GM12892 (cell line): ENCODE results near the gene AOX1.
"Not testable (repeated sequence)": the region's sequence is repeated elsewhere in the genome, so short reads cannot be mapped to it uniquely, and the experiment has no call there.

Source experiments
- DNase-seq: peaks from one replicate; pipeline ENCODE4 v3.0.0; 2011; ENCODE audit not compliant: insufficient read length
- FAIRE-seq: peaks from 2 replicates; lab custom pipeline; 2011; peaks lifted over from hg19 to GRCh38; lab: Jason Lieb, UNC
- POLR2A ChIP-seq: IDR thresholded peaks from 2 replicates; pipeline ENCODE4 v1.6.1; 2011; ENCODE audit warnings: low read depth, low read length, control low read depth
- POLR2AphosphoS5 ChIP-seq: IDR thresholded peaks from 2 replicates; pipeline ENCODE4 v1.6.1; 2011; ENCODE audit warnings: low read depth, low read length, control low read depth
- TAF1 ChIP-seq: IDR thresholded peaks from 2 replicates; pipeline ENCODE4 v1.6.1; 2011; ENCODE audit warnings: low read depth, mild to moderate bottlenecking, control low read depth, low read length, borderline replicate concordance

AOX1 gene

DNA sequence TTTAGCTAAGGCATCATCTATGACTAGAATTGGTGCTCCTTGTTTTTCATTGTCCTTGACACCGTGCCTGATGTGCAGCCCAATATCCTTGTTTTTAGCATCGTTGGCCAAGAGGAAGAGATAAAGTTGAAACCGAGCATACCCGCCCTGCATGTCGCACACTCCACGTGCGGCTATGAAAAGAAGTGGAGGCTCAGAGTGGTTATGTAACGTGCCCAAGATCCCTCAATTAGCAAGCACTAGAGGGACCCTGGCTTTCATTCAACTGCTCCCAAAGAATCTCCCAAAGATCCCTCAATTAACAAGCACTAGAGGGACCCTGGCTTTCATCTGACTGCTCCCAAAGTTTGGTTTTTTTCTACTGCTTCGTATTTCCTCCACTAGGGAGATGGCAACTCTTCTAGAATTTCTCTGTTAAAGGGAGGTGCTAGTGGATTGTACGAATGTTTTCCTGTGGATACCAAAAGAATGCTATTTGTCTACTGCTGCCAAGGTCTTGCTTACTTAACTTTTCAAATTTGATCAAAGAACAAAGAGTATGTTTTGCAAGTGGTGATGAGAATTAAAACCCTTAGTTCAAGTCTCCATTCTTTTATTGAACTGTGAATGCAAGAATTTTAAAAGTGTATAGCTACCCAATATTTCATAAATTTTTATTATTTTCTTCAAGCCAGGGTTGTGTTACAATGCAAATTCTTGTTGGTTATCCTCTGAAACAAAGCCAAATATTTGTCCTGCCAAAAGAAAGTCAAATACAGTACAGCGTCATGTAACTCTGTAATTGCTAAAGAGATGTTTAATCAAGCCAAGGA is 92.1 kb downstream of the AOX1 start:
- no peak for DNase-seq

DNA sequence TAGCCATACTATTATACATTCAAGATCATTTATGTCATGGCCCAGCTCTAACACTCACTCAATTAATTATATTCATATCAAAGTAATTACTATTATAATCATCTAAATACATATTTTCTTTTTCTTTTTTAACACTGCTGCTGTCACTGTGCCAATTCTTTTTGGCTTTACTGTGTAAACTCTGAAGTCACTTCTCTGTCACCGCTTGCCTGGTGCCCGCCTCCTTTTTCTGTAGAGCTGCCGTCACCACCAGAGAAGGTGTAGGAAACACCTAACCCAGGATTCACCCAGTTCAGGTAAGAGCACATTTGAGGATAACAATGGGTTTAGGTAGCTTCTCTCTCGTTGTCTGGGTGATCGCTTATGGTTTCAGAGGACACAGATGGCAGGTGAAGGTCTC is 93.3 kb downstream of the AOX1 start:
- FAIRE-seq = no peak
- no peak for DNase-seq
- TF ChIP-seq TAF1 = no peak
- TF ChIP-seq POLR2A = no peak
- TF ChIP-seq POLR2AphosphoS5 = no peak

More for the DNA sequence above, 92.1 kb downstream of the AOX1 start:
- no peak for FAIRE-seq
- TF ChIP-seq TAF1 = no peak
- no peak for TF ChIP-seq POLR2AphosphoS5
- no peak for TF ChIP-seq POLR2A

DNA sequence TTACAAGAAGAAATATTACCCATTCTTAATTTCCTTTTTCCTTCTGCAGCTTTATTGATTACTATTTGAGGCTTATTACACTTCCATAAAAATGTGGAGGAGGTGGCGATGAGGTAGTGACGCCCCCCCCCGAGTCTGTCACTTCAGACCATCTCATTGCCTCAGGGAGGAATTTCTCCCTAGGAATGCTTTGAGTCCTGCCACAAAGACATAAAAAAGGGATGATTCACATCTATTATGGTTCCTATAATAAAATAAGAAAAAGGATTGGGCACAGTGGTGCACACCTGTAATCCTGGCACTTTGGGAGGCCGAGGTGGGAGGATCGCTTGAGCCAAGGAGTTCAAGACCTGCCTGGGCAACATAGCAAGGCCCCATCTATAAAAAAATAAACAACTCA is 93.7 kb downstream of the AOX1 start:
- no peak for DNase-seq
- no peak for FAIRE-seq
- TF ChIP-seq POLR2A = no peak
- no peak for TF ChIP-seq POLR2AphosphoS5
- TF ChIP-seq TAF1 = no peak

DNA sequence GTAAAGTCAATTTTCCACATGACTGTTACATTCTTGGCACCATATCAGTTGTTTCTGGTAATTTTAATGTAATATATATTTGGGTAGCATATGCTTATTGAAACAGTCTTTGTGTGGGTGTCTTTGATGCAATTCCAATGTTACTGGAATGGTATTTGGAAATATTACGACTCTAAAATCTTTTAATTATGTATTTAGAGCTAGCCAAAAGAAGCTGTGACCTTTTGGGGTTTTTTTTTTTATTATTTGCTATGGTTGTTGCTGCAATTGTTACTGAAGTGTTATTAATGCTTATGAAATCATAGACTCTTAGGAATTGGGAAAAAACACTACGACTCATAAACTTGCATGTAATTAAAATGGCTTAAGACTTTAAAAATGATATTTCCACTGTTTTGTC is 95.9 kb downstream of the AOX1 start:
- DNase-seq (no peak), FAIRE-seq (no peak)
- TF ChIP-seq POLR2A (no peak), TAF1 (no peak), POLR2AphosphoS5 (no peak)

DNA sequence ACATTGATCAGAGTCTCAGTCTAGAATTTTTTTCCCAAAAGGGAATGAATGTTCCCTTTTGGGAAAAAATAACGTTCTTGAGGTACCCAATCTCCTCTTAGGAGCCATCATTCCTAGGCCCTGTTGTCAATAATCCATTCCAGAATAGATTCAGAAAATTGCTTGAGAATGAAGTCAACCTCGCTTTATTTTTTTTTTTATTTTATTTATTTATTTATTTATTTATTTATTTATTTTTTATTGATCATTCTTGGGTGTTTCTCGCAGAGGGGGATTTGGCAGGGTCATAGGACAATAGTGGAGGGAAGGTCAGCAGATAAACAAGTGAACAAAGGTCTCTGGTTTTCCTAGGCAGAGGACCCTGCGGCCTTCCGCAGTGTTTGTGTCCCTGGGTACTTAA is 96.6 kb downstream of the AOX1 start:
- FAIRE-seq = not testable (repeated sequence)

DNA sequence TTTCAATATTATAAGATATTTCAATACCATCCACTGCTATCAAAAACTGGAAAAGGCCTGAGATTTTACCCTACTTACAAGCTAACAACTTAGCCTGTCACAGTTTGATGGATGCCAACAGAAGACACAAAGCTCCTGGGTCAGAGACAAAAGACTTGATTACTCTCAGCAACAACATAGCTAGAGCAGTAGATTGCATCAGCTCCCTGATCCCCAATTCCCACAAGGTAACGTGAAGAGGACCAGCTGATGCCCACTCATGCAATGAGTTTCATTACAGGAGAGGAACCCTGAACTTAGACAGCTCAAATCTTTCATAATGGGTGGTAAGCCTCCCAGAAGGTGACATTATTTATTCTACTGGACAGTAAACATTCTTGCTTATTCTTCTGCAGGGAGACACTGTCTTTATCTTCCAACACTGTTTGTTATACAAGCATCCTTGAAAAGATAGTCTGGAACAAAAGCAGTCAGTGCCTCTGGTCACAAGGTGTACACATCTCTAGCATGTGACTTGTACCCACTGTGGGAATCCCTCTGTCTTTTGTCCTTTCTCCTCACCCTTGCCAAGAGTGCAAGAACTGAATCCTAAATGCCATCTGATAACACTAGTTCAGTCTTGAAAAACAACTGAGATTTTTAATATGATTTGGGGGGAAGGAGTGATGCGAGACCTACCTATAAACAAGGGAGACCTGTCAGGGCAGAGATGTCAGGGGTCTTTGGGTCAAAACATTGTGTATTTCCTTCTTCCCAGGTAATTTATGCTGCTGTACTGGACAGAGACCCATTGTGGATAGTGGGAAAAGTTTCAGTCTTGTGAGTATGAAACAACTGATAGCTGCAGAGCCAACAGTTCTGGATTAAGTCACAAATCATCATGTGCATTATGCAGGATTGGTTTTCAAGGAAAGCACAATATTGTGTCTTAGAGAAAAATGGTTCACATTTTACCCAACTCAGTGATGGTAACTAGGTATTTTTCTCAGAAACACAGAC is 102.4 kb downstream of the AOX1 start:
- TF ChIP-seq POLR2AphosphoS5 (no peak), TAF1 (no peak), POLR2A (no peak)
- FAIRE-seq (no peak), DNase-seq (no peak)

More for the DNA sequence above, 96.6 kb downstream of the AOX1 start:
- DNase-seq = not testable (repeated sequence)

DNA sequence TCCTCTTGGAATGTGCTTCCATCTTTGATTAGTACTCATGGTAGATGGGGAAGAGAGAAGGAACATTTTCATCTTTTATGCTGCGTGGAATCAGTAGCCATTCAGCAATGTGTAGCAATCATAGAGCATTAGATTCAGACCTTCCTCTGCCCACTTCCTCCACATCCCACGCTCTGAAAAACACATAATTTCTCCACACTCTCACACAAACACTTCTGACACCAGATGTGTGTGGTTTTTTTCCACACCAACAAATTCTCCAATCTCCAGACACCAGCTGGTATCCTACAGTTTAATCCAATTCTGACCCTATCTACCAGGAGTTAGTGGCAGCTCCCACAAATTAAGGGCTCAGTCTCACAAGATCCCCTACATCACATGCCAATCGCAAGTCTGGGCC is 103.3 kb downstream of the AOX1 start:
- no peak for DNase-seq
- TF ChIP-seq TAF1 (no peak), POLR2A (no peak), POLR2AphosphoS5 (no peak)
- FAIRE-seq = no peak

DNA sequence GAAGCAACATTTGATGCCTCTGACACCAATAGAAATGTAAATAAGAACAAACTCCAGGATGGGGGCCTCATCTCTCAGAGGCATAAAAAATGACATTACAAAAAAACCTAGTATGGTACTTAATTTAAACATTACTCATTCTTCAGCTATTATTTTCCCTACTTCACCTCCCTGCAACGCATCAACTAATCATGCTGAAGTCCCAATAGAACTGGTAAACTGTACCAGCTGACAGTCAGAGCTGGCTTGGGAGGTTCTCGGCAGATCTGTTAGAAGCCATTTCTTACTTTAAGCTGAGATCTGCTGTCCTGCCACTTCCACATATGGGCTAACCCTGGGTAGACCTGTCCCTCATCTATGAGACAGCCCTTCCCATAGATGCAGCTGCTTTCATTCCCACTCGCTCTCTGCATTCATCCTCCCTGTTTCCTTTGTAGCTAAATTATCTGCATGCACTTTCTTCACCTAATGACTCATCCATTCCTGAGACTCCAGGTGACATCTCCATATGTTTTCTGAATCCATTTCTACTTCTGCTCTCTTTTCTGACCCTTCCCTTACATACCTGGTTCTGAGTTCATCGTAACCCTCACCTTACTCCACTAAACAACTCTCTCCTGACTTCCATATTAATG is 108.1 kb downstream of the AOX1 start:
- no peak for DNase-seq

DNA sequence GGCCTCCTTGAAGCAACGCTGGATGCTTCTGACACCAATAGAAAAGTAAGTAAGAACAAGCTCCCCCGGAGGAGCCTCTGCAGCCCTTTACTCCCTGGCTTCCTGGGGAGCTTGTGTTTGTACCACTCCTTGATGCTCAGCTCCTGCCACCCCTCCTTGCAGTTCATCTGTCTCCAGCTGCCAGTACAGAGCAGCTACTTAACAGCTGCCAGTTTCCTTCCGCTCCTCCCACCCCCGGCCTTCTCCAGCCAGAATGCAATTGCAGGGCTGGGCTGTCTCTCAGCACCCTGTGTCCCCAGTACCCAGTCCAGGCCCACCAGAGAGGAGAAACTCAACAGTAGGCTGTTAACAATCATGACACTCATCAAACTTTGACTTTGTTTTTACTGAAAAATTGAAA is 109.4 kb downstream of the AOX1 start:
- FAIRE-seq (no peak), DNase-seq (no peak)
- TF ChIP-seq TAF1 (no peak), POLR2A (no peak), POLR2AphosphoS5 (no peak)

More for the DNA sequence above, 108.1 kb downstream of the AOX1 start:
- FAIRE-seq = no peak
- TF ChIP-seq POLR2AphosphoS5 = no peak
- no peak for TF ChIP-seq POLR2A
- TF ChIP-seq TAF1 = no peak

DNA sequence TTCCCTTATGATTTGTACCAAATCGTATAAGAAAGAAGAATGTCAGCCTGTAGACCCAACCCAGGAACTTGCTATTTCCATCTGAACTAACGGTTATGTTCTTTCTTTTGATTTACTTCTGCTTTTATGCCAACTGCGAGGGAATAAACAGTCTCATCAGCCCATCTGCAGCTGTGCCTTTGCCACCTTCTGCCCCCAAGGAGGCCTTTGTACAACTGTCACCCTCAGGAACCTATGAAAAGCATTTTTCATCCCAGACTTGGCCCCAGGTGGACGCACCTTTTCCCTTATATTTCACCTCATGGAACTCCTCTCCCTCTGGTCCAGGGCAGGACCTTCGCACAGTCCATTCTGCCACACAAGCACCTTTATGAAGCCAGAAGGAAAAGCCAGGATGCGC is 109.8 kb downstream of the AOX1 start:
- FAIRE-seq = no peak
- no peak for TF ChIP-seq TAF1
- no peak for TF ChIP-seq POLR2AphosphoS5
- no peak for TF ChIP-seq POLR2A
- no peak for DNase-seq

DNA sequence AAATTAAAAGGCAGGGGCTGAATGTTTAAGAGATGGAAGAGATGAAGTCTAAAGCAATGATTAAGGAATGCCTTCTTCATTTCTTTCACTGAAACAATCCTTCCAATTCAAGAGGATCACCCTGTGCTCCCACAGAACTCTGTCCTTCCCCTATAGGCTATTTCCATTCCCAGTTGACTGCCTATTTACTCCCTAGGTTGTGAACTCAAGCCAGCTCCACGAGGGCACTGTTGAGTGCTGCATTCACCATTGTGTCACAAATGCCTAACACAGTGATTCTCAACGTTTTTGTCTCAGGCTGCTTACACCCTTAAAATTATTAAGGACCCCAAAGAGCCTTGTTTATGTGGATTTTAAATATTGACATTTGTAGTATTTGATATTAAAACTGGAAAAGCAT is 112.4 kb downstream of the AOX1 start:
- no peak for TF ChIP-seq POLR2A
- TF ChIP-seq POLR2AphosphoS5 = no peak
- no peak for TF ChIP-seq TAF1
- no peak for FAIRE-seq
- DNase-seq = no peak

DNA sequence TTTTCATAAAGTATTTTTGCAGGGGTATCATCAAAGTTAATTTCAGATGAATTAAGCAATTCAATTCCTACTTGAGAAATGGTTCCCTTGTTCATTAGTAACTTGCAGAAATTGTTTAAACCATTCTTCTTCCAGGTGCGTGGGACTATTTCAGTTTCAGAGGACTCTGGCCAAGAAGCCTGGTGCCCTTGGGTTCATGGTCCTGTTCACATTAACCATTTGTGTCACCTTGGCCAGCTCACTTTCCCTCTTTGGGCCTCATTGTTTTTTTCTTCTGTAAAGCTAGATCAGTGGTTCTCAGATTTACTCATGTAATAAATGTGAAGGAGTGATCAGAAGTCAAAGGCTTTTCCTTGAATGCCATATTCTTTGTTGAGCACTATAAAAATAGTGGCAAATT is 113.5 kb downstream of the AOX1 start:
- no peak for FAIRE-seq
- TF ChIP-seq POLR2AphosphoS5 = no peak
- no peak for TF ChIP-seq TAF1
- no peak for TF ChIP-seq POLR2A

DNA sequence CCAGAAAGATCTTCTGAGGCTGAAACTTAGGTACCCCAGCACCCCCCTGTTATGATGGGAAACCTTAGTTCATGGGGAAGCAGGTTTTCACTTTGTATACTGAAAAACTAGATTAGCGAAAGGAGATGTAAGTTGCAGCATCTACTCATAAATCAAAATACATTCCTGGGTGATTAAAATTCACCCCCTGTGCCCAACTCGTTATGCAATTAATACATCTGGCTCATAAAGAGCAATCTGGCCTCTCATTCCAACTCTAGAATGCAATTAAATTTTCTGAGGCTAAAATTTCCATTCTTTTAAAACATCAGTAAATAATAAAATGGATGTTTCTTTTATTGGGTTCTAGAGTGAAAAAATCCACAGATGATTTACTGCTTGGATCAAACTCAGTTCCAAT is 115.0 kb downstream of the AOX1 start:
- DNase-seq (no peak), FAIRE-seq (no peak)
- TF ChIP-seq POLR2AphosphoS5 = no peak
- TF ChIP-seq POLR2A = no peak
- no peak for TF ChIP-seq TAF1

More for the DNA sequence above, 113.5 kb downstream of the AOX1 start:
- DNase-seq = no peak
